Progenitor cell of endocrine pancreas (in vitro differentiated cells): ENCODE measurements around the gene BTNL3. TPM values are rescaled to one million over a fixed set of nuclear protein-coding genes. Genes with fewer than 3 reads are reported as not detected.

ENCODE experiments used
- DNase-seq: peaks from one replicate; pipeline ENCODE4 v3.0.0; 2021; ENCODE audit warnings: low spot score; ENCODE audit not compliant: unreplicated experiment
- H3K27ac Mint-ChIP-seq: 2 replicates; pipeline ENCODE4 v1.8.0; 2021; ENCODE audit warnings: mild to moderate bottlenecking, moderate library complexity, mixed read lengths
- H3K27me3 Mint-ChIP-seq: 2 replicates; pipeline ENCODE4 v1.8.0; 2021; ENCODE audit warnings: mixed read lengths
- H3K36me3 Mint-ChIP-seq: 2 replicates; pipeline ENCODE4 v1.8.0; 2022; ENCODE audit warnings: mixed read lengths; ENCODE audit not compliant: insufficient read depth
- H3K4me1 Mint-ChIP-seq: 2 replicates; pipeline ENCODE4 v1.8.0; 2021; ENCODE audit warnings: low read depth, mixed read lengths
- H3K4me3 Mint-ChIP-seq: 2 replicates; pipeline ENCODE4 v1.8.0; 2021; ENCODE audit warnings: low read depth, mild to moderate bottlenecking, moderate library complexity, mixed read lengths
- H3K9me3 Mint-ChIP-seq: 2 replicates; pipeline ENCODE4 v1.8.0; 2021; ENCODE audit warnings: low read depth, mixed read lengths
- total RNA-seq: library from RNA; stranded (reverse); gene quantifications from 2 replicates; pipeline ENCODE4 v1.2.1, GENCODE V29; 2021
- TF ChIP-seq, protein P1 (sequence below): fragments of 200-600 bp; sonication (generic); IDR thresholded peaks from one replicate; pipeline ENCODE4 v1.5.0; 2021; ENCODE audit warnings: antibody characterized with exemption, mild to moderate bottlenecking; ENCODE audit not compliant: unreplicated experiment

The BTNL3 gene
- total RNA-seq, 1 donor from 2014 or later, result not detected

DNA sequence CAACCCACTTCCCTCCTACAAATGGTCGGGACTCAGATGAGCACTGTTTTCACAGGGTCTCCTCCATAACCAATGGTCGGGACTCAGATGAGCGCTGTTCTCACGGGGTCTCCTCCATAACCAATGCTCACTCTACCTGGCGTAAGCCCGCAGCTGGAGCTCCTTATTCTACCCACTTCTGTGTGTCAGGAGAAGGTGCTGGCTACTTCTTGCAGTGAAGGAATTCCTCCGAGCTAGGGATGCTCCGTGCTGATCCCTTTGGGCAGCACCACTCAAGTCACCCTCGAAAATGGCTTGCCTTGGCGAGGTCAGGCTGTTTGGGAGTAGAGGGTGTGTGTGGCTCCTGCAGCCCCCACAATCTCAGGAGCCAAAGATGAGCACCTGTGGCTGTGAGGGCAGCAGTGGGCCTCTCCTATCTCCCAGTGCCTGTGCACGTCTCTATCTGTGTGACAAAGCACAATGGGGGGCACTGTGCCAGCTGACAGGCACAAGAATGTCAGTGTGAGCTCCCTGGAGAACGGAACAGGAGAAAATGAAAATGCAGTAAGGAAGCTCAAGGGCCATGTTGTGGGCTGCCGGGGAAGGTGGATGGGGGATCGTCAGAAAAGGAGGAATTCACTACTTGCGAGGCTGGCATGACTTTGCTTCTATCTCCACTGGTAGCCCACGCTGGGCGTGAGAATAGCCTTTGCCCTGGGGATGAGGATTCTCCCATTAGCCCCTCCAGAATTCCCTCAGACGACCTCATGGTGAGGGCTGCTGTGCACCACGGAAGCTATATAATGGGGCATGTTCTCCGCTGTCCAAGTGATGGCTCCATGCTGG, 47.6 kb downstream of the BTNL3 start:
- H3K4me3 Mint-ChIP-seq, result no peak overlapping the region
- DNase-seq, result no peak
- no peak overlapping the region for H3K27ac Mint-ChIP-seq
- no peaks in the 10 kb centered on the region for H3K36me3 Mint-ChIP-seq
- peaks cover 11% of the 10 kb centered on the region for H3K9me3 Mint-ChIP-seq
- no peaks in the 10 kb centered on the region for H3K4me1 Mint-ChIP-seq
- peaks cover 54% of the 10 kb centered on the region for H3K27me3 Mint-ChIP-seq
- TF ChIP-seq, protein P1, sequence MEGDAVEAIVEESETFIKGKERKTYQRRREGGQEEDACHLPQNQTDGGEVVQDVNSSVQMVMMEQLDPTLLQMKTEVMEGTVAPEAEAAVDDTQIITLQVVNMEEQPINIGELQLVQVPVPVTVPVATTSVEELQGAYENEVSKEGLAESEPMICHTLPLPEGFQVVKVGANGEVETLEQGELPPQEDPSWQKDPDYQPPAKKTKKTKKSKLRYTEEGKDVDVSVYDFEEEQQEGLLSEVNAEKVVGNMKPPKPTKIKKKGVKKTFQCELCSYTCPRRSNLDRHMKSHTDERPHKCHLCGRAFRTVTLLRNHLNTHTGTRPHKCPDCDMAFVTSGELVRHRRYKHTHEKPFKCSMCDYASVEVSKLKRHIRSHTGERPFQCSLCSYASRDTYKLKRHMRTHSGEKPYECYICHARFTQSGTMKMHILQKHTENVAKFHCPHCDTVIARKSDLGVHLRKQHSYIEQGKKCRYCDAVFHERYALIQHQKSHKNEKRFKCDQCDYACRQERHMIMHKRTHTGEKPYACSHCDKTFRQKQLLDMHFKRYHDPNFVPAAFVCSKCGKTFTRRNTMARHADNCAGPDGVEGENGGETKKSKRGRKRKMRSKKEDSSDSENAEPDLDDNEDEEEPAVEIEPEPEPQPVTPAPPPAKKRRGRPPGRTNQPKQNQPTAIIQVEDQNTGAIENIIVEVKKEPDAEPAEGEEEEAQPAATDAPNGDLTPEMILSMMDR, result no peak

DNA sequence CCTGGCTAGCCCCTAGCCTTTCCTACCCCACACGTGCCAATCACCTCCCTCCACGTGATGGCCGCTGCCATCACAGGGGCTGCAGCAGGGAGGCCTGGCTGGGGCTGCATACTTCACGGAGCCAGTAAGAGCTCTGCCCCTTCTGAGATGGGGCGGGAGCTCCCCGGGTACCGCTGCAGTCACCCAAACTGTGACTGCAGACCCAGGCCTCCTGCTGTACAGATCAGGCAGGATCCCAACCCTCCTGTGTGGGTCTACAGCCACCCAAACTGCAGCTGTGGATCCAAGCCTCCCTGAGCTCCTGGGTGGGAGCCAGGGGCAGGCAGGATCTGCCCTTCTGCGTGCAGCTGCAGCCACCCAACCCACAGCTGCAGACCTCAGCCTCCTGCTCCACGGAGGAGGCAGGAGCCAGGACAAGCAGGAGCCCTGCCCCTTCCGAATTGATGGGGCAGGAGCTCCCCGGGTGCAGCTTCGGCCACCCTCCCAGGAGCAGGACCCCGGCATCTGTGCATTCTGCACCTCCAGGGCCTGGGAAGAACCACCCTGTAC, 48.2 kb downstream of the BTNL3 start:
- Mint-ChIP-seq H3K27ac (no peak overlapping the region), H3K9me3 (peaks cover 7% of the 10 kb centered on the region), H3K27me3 (peaks cover 56% of the 10 kb centered on the region), H3K4me3 (no peak overlapping the region), H3K36me3 (no peaks in the 10 kb centered on the region), H3K4me1 (no peaks in the 10 kb centered on the region)
- TF ChIP-seq, protein P1, result no peak
- no peak for DNase-seq

DNA sequence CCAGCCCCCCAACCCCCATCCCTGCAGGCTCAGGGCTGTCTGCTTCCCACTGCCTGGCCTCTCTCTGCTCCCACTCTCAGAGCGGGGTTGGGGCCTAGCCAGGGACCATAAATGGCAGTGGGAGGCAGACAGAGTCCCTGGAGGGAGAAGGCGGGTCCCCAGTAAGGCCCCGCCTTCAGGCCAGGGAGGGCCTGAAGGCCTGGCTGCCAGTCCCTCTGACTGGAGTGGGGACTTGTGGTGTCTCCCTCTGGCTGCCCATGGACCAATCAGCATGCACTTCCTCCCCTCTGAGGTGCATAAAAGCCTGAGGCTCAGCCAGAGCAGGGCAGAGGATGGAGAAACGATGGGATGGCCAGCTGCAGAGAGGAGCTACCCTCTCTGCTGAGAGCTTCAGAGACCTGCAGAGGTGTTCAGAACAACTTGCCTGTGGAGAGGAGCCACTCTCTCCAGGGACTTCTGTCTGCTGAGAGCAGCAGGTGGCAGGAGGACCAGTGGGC, 48.8 kb downstream of the BTNL3 start:
- Mint-ChIP-seq H3K27ac (no peak overlapping the region), H3K4me3 (no peak overlapping the region), H3K36me3 (no peaks in the 10 kb centered on the region), H3K4me1 (no peaks in the 10 kb centered on the region), H3K9me3 (peaks cover 5% of the 10 kb centered on the region), H3K27me3 (peaks cover 59% of the 10 kb centered on the region)
- TF ChIP-seq, protein P1, result no peak
- DNase-seq, result no peak

DNA sequence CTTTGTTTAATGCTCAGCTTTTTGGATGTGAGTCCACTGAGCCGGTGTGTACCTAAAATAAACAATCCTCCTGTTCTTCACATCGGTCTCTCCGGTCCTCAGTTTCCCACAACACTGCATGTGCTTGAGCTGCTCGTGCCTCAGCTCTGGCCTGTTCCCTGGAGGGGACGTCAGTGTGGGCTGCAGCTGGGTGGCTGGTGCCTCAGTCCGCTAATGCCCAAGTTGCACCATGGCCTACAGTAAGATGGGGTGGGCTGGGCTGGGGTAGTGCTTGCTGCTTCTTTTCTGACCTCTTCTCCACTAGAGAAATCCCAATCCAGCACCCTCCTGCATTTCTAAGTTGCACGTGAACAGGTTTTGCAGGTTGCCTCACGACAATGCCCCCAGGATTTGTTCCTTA, 50.8 kb downstream of the BTNL3 start:
- Mint-ChIP-seq H3K36me3 (no peaks in the 10 kb centered on the region), H3K9me3 (no peaks in the 10 kb centered on the region), H3K27me3 (peaks cover 58% of the 10 kb centered on the region), H3K4me3 (no peak overlapping the region), H3K27ac (no peak overlapping the region), H3K4me1 (no peaks in the 10 kb centered on the region)
- DNase-seq, result no peak
- TF ChIP-seq, protein P1, result no peak

DNA sequence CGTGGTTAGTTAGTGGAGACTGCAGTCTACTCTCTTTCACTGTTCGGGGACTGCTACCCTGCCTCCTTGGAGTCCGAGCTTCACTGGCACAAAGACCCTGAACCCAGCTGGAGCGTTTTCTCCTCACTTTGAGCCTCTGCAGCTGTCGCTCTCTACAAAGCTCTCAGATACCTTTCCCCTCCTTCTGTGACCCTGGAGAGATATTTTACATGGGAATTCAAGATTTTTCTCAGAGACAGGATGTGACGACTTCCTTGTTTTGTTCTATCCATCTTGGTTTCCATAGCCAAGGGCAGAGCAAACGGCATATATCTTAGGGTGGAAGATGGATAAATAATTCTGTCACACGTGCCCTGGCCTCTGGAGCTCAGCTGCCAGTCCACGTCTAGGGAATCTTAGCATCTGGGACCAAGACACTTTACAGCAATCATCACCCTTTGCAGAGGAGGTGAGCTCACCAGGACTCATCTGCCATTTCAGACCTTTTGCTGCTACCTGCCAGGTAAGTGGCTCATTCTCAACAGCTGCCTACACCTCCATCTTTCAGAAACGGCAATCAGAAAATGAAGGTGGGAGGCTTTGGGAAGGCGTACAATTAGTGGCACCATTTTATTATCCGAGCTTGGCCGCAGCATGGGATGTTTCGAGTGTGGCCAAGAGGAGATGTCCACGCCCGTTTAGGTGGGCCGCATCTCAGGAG, 51.4 kb downstream of the BTNL3 start, which contains the start of gene BTNL9:
TSS of gene BTNL9 (plus strand) at position 336 of the 700 bp plus-strand sequence. CDS start 5,224 bp downstream, outside the sequence.
- no peak within 1 kb of the TSS for H3K27ac Mint-ChIP-seq
- DNase-seq, result no peak
- no peaks in the 10 kb centered on the region for H3K9me3 Mint-ChIP-seq
- no peak within 1 kb of the TSS for H3K4me3 Mint-ChIP-seq
- TF ChIP-seq, protein P1, result no peak
- H3K27me3 Mint-ChIP-seq, result peaks cover 58% of the 10 kb centered on the region
- no peaks in the 10 kb centered on the region for H3K36me3 Mint-ChIP-seq
- no peaks in the 10 kb centered on the region for H3K4me1 Mint-ChIP-seq
